K562 (cell line): Measurements from ENCODE around the gene GLUL. TPM values are rescaled to one million over a fixed set of nuclear protein-coding genes. Genes with fewer than 3 reads are reported as not detected.
A peak's percentile ranks its signal among the peaks of the same experiment; 100 is the strongest.

Source experiments
- ATAC-seq: fragments of 200-7000 bp; cut with Tn5 transposase; 3 replicates; pipeline ENCODE4 v1.9.1; 2020; ENCODE audit warnings: moderate library complexity
- BruUV-seq: library from RNA; stranded (reverse); fragments of 400-500 nt; replicated peaks from 2 replicates; lab custom pipeline; 2021; lab: Mats Ljungman, UMichigan
- CTCF ChIA-PET: fragments of 300-600 bp; formaldehyde crosslinking; extraction: SDS; loops from one replicate; lab custom pipeline; 2021; ENCODE audit warnings: low intra/inter-chr PET ratio; lab: Yijun Ruan, JAX
- POLR2A ChIA-PET: fragments of 300-600, 350-650 bp; sonication (Branson Sonifier 250); formaldehyde crosslinking; extraction: SDS; loops from one replicate; lab custom pipeline; 2021; ENCODE audit warnings: antibody characterized with exemption, inconsistent platforms; lab: Yijun Ruan, JAX
- DNase-seq, 4 experiments: peaks; one replicate each; pipeline versions ENCODE4 v3.0.0 to v3.0.0-alpha.2; 2011 to 2018; ENCODE audit warnings: low spot score in 3 of 4, mixed read lengths in 3 of 4; ENCODE audit errors: extremely low read depth in 1 of 4
- FAIRE-seq: peaks from 2 replicates; lab custom pipeline; 2011; peaks lifted over from hg19 to GRCh38; lab: Jason Lieb, UNC
- H2AFZ ChIP-seq: 2 replicates; pipeline ENCODE4 v1.6.0; 2011; ENCODE audit warnings: low read depth, low read length, control low read depth, inconsistent platforms
- H3K27ac ChIP-seq: fragments of 200-600 bp; 3 replicates; pipeline ENCODE4 v1.8.0; 2011; ENCODE audit warnings: low read depth, mild to moderate bottlenecking, control low read depth, inconsistent platforms, low read length, moderate library complexity, mixed read lengths; ENCODE audit errors: extremely low read depth
- H3K27me3 ChIP-seq, 2 experiments: fragments of 300-600 bp in 1 of 2; 2 replicates in 1 of 2; 3 replicates in 1 of 2; pipeline versions ENCODE4 v1.6.0 to v1.8.0; 2011; ENCODE audit warnings: inconsistent platforms in 2 of 2, low read length in 2 of 2, mild to moderate bottlenecking in 1 of 2, mixed read lengths in 1 of 2, moderate library complexity in 1 of 2; ENCODE audit not compliant: control insufficient read depth in 2 of 2, insufficient read depth in 2 of 2
- H3K36me3 ChIP-seq: fragments of 300-600 bp; 3 replicates; pipeline ENCODE4 v1.8.0; 2011; ENCODE audit warnings: mild to moderate bottlenecking, low read length, inconsistent platforms; ENCODE audit not compliant: control insufficient read depth, insufficient read depth
- H3K4me1 ChIP-seq, 2 experiments: fragments of 200-600 bp in 1 of 2; replicated peaks in 1 of 2; 2 replicates in 1 of 2; 3 replicates in 1 of 2; pipeline versions ENCODE4 v1.5.1 to v1.8.0; 2011; ENCODE audit warnings: inconsistent platforms in 2 of 2, low read length in 2 of 2, mild to moderate bottlenecking in 1 of 2, mixed read lengths in 1 of 2, moderate library complexity in 1 of 2; ENCODE audit not compliant: control insufficient read depth in 2 of 2, insufficient read depth in 2 of 2
- H3K4me2 ChIP-seq: 2 replicates; pipeline ENCODE4 v1.6.1; 2011; ENCODE audit warnings: low read length, control low read depth, inconsistent platforms, mixed read lengths; ENCODE audit not compliant: insufficient read depth
- H3K4me3 ChIP-seq: fragments of 200-600 bp; sonication (generic), shearing (Covaris generic); 2 replicates; pipeline ENCODE4 v1.5.1; 2016; ENCODE audit warnings: control low read depth, inconsistent platforms
- H3K79me2 ChIP-seq: fragments of 200-600 bp; 3 replicates; pipeline ENCODE4 v1.8.0; 2011; ENCODE audit warnings: low read length, inconsistent platforms; ENCODE audit not compliant: control insufficient read depth, insufficient read depth
- H3K9ac ChIP-seq, 2 experiments: 2 replicates each; pipeline versions ENCODE4 v1.6.0 to v1.6.1; 2011; ENCODE audit warnings: low read depth in 2 of 2, low read length in 2 of 2, control low read depth in 1 of 2, inconsistent platforms in 1 of 2, mild to moderate bottlenecking in 1 of 2, mixed read lengths in 1 of 2; ENCODE audit not compliant: insufficient read depth in 1 of 2
- H3K9me1 ChIP-seq: one replicate; pipeline ENCODE4 v1.6.0; 2011; ENCODE audit warnings: inconsistent platforms, mild to moderate bottlenecking, low read length, moderate library complexity; ENCODE audit not compliant: control insufficient read depth, insufficient read depth
- H3K9me3 ChIP-seq: replicated peaks from 2 replicates; pipeline ENCODE4 v1.5.1; 2011; ENCODE audit warnings: low read depth, low read length, inconsistent platforms; ENCODE audit not compliant: control insufficient read depth, insufficient read depth
- H4K20me1 ChIP-seq: replicated peaks from 2 replicates; pipeline ENCODE4 v1.6.1; 2011; ENCODE audit warnings: low read length, inconsistent platforms, mixed read lengths; ENCODE audit not compliant: control insufficient read depth, insufficient read depth
- CREB3 ChIP-seq: fragments of 450-650 bp; conservative IDR thresholded peaks from 2 replicates; pipeline ENCODE4 v1.6.1; 2016; ENCODE audit warnings: missing genetic modification characterization, low read depth, mild to moderate bottlenecking, missing compliant biosample characterization, moderate library complexity
- E2F3 ChIP-seq: fragments of 250-450 bp; sonication (Bioruptor Pico); IDR thresholded peaks from 2 replicates; pipeline ENCODE4 v1.4.0; 2020; ENCODE audit warnings: mild to moderate bottlenecking
- FOXA3 ChIP-seq, 2 experiments: fragments of 450-650 bp in 1 of 2; sonication (generic) in 1 of 2; formaldehyde crosslinking; IDR thresholded peaks in 1 of 2; conservative IDR thresholded peaks in 1 of 2; 2 replicates each; pipeline versions ENCODE4 v1.4.0 to v1.8.0; 2020 to 2022; ENCODE audit warnings: mild to moderate bottlenecking in 2 of 2, missing genetic modification reagents in 1 of 2
- NCOR1 ChIP-seq: fragments of 450-650 bp; IDR thresholded peaks from 2 replicates; pipeline ENCODE4 v1.6.1; 2016; ENCODE audit warnings: mild to moderate bottlenecking, moderate library complexity
- OTX1 ChIP-seq: fragments of 450-650 bp; formaldehyde crosslinking; IDR thresholded peaks from 2 replicates; pipeline ENCODE4 v1.4.0; 2022; ENCODE audit warnings: mild to moderate bottlenecking
- PCBP1 ChIP-seq: fragments of 200-400 bp; formaldehyde crosslinking; IDR thresholded peaks from 2 replicates; pipeline ENCODE4 v1.6.1; 2018; ENCODE audit warnings: mild to moderate bottlenecking, low read depth, low read length; ENCODE audit not compliant: poor library complexity, severe bottlenecking
- PREB ChIP-seq: sonication (generic); formaldehyde crosslinking; IDR thresholded peaks from 2 replicates; pipeline ENCODE4 v1.8.1; 2023; ENCODE audit warnings: mild to moderate bottlenecking, missing genetic modification reagents
- SMAD1 ChIP-seq: fragments of 150-350 bp; IDR thresholded peaks from 2 replicates; pipeline ENCODE4 v1.6.1; 2014; ENCODE audit warnings: low read length, low read depth; ENCODE audit not compliant: partially characterized antibody
- TARDBP ChIP-seq: fragments of 450-650 bp; IDR thresholded peaks from 2 replicates; pipeline ENCODE4 v1.6.1; 2016
- WGBS: fragments of 100-300 bp; shearing (Covaris generic); methylation state at CpG from one replicate; pipeline ENCODE4 v1.1.6; 2016; ENCODE audit warnings: low coverage, mixed read lengths; ENCODE audit not compliant: insufficient coverage; ENCODE audit errors: missing lambda C conversion rate; 5-methylcytosine and 5-hydroxymethylcytosine counted together
- in situ Hi-C: fragments of 300-500 bp; cut with MboI; formaldehyde crosslinking; loops from 4 replicates; pipeline ENCODE4 v1.15.0; 2018; ENCODE audit warnings: inconsistent platforms, mixed read lengths
- intact Hi-C: fragments of 100-400 bp; cut with micrococcal nuclease; formaldehyde crosslinking; loops from 2 replicates; pipeline ENCODE4 v1.14.2; 2022
- polyA plus RNA-seq, 8 experiments: library from polyadenylated mRNA; depleted of rRNA in 4 of 8; stranded (reverse) in 5 of 8; unstranded in 3 of 8; fragments of >200 nt; fragmentation: Nextera tagmentation in 2 of 8; fragmentation: Illumina TruSeq in 1 of 8; extraction: Ambion mirVana in 2 of 8; extraction: Trizol in 1 of 8; gene quantifications; 2 replicates each; pipeline versions ENCODE4 v1.2.1 to v1.2.3, GENCODE V29; 2011 to 2014; ENCODE audit warnings: inconsistent platforms in 1 of 8, missing spikeins in 1 of 8
- total RNA-seq, 7 experiments: library from RNA; depleted of rRNA in 6 of 7; stranded (reverse); fragments of >200 nt in 6 of 7; fragmentation: Illumina TruSeq in 2 of 7; extraction: Trizol in 2 of 7; gene quantifications; 2 replicates each; pipeline versions ENCODE4 v1.2.1 to v1.2.3, GENCODE V29; 2011 to 2021; ENCODE audit warnings: low replicate concordance in 1 of 7
- TF ChIP-seq, protein P1 (sequence below), 2 experiments: fragments of 450-650 bp; formaldehyde crosslinking in 1 of 2; IDR thresholded peaks; 2 replicates each; pipeline versions ENCODE4 v1.4.0 to v1.6.1; 2014 to 2020; ENCODE audit warnings: mild to moderate bottlenecking in 2 of 2, borderline replicate concordance in 1 of 2, low read depth in 1 of 2

Gene GLUL
- total and polyA plus RNA-seq, 9 of the 15 experiments (the other 6 are each of a cell fraction or from before 2014, with no cell fraction given), result 1,088 to 4,222 (median 1,338) TPM

DNA sequence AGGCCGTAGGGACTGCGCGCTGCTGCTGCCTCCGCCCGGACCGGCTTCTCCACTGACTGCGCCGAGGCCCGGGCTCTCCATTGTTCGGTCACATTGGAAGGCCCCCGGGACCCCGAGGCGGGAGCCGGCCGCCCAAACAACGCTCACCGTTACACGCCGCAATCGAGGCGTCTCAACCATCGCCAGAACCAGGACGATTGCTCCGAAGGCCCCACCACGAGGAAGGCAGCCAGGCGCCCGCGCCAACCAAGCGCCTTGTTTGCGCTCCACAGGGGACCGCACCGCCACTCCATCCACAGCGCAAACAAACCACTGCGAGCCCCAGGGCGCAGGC is 595 bp downstream of the GLUL start:
- Histone ChIP-seq H4K20me1 (peaks cover 34% of the 10 kb centered on the region), H3K9me3 (no peaks in the 10 kb centered on the region), H3K9me1 (peaks cover 12% of the 10 kb centered on the region), H3K4me1 (peaks cover 27 to 54% of the 10 kb centered on the region in 2 experiments), H3K79me2 (peaks cover 70% of the 10 kb centered on the region), H3K27ac (peak overlapping the region; percentile 92), H3K27me3 (no peaks in the 10 kb centered on the region), H3K4me2 (peak overlapping the region; percentile 98), H2AFZ (0 out of 2 replicates have a peak overlapping the region, but pooled peaks have one; percentile 58), H3K4me3 (peak overlapping the region; percentile 77), H3K9ac (peak overlapping the region; percentile 88 to 96), H3K36me3 (peaks cover 49% of the 10 kb centered on the region)
- intact Hi-C loops (loop anchor here (2.0 to 5.0 kb wide), 2 partner anchors 52 to 401 kb away; no protein-coding TSS in a partner anchor), in situ Hi-C loops (loop anchor here (5.0 kb wide), 1 partner anchor 89 kb away; no protein-coding TSS in a partner anchor)
- FAIRE-seq, result no peak
- peak; percentile 0 for ATAC-seq
- ChIA-PET POLR2A (interaction anchor here (0.6 to 8.0 kb wide), 21 partner anchors 9 to 309 kb away, joined by 3 to 137 read pairs (median 6); no protein-coding TSS in a partner anchor), CTCF (interaction anchor here (0.5 to 0.7 kb wide), 2 partner anchors 270 to 703 kb away, joined by 3 read pairs; no protein-coding TSS in a partner anchor)
- DNase-seq, result no peak
- no TSS peak for BruUV-seq
- 0% methylated on average over 13 of the region's 35 CpGs for WGBS
- TF ChIP-seq, protein P1, sequence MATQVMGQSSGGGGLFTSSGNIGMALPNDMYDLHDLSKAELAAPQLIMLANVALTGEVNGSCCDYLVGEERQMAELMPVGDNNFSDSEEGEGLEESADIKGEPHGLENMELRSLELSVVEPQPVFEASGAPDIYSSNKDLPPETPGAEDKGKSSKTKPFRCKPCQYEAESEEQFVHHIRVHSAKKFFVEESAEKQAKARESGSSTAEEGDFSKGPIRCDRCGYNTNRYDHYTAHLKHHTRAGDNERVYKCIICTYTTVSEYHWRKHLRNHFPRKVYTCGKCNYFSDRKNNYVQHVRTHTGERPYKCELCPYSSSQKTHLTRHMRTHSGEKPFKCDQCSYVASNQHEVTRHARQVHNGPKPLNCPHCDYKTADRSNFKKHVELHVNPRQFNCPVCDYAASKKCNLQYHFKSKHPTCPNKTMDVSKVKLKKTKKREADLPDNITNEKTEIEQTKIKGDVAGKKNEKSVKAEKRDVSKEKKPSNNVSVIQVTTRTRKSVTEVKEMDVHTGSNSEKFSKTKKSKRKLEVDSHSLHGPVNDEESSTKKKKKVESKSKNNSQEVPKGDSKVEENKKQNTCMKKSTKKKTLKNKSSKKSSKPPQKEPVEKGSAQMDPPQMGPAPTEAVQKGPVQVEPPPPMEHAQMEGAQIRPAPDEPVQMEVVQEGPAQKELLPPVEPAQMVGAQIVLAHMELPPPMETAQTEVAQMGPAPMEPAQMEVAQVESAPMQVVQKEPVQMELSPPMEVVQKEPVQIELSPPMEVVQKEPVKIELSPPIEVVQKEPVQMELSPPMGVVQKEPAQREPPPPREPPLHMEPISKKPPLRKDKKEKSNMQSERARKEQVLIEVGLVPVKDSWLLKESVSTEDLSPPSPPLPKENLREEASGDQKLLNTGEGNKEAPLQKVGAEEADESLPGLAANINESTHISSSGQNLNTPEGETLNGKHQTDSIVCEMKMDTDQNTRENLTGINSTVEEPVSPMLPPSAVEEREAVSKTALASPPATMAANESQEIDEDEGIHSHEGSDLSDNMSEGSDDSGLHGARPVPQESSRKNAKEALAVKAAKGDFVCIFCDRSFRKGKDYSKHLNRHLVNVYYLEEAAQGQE (IDR thresholded peaks at IDR 0.05; ENCODE audit: borderline replicate concordance), result no peak
- TF ChIP-seq, protein P1 (CRISPR knock-in tag; IDR thresholded peaks at IDR 0.05; ENCODE audit: low read depth), result no peak
- TF ChIP-seq E2F3 (CRISPR knock-in tag) (0 out of 2 replicates have a peak, but pooled peaks have one; percentile 9), NCOR1 (no peak), TARDBP (no peak), PCBP1 (peak; percentile 6), CREB3 (tag) (no peak), FOXA3 (CRISPR knock-in tag; conservative IDR thresholded peaks at IDR 0.05 in 1 of 2, IDR thresholded peaks at IDR 0.05 in 1 of 2) (peak; percentile 54 to 93), OTX1 (CRISPR knock-in tag) (0 out of 2 replicates have a peak, but pooled peaks have one; percentile 13), PREB (CRISPR knock-in tag) (no peak), SMAD1 (peak; percentile 18)
